Mesenteric fat pad (tissue), 1 donor: Measurements from ENCODE around the gene SMIM1. TPM values are rescaled to one million over a fixed set of nuclear protein-coding genes. Genes with fewer than 3 reads are reported as not detected.
"Not testable (repeated sequence)": the region's sequence is repeated elsewhere in the genome, so short reads cannot be mapped to it uniquely, and the experiment has no call there.

ENCODE experiments used
- DNase-seq: peaks from one replicate; pipeline ENCODE4 v3.0.0-alpha.2; 2020; ENCODE audit warnings: low spot score
- total RNA-seq: library from RNA; stranded (reverse); fragmentation: NEBNext Ultra II Directional; extraction: Animal tissue kit (Norgen Biotek cat#: 25700); gene quantifications from one replicate; pipeline ENCODE4 v1.2.1, GENCODE V29; 2021
- donor health status: DM: yes; HTN: yes; CAD: no.

SMIM1 gene
- total RNA-seq, 1 donor from 2014 or later: 3.7 TPM

- no peak for DNase-seq
Measured at GRCh38 chr1:3789421-3790300, 17.1 kb downstream of the SMIM1 start.

DNA sequence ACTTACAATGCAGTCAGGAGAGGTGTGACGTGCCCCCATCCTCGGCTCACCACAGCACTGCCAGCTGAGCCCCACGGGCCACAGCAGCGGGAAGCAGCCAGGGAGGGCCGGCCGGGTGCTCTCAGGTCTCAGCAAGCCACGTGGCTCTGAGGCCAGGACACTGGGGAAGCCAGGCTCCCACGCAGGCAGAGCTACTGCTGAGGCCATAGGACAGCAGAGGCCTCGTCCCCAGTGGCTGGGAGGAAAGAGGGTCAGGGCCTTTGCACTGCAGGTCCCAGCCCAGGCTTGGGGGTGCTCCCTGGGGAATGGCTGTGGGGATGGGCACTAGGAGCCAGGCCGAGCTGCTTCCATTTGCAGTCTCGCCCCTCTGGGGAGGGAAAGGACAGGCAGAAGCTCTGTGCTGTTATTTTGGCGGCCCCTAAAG is 18.0 kb downstream of the SMIM1 start:
- DNase-seq: no peak

DNA sequence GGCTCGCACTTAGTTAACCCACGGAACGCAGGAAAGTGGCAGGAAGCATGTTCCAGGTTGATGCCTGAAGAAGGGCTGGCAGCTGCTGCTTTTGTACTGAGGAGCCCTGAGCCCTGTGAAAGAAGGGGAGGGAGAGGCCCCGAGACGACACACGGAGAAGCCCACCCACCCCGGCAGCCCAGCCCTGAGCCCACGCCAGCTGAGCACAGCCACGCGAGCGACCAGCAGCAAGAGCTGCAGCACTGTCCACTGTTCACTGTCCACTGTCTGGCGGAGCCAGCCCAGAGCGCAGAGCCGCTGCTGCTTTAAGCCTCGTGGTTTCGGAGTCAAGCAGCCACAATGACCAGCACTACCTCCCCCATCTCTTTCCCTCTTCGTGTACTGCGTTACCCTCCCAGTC is 18.4 kb downstream of the SMIM1 start:
- DNase-seq: no peak

- no peak for DNase-seq
Measured at GRCh38 chr1:3795453-3796214, 23.1 kb downstream of the SMIM1 start.

GRCh38 chr1:3796215-3797061 is 23.9 kb downstream of the SMIM1 start, which contains the start of gene LRRC47:
TSS of gene LRRC47 (minus strand) at chr1:3796498. CDS start at chr1:3796476, 22 bp downstream.
- DNase-seq: peak; percentile 99

DNA sequence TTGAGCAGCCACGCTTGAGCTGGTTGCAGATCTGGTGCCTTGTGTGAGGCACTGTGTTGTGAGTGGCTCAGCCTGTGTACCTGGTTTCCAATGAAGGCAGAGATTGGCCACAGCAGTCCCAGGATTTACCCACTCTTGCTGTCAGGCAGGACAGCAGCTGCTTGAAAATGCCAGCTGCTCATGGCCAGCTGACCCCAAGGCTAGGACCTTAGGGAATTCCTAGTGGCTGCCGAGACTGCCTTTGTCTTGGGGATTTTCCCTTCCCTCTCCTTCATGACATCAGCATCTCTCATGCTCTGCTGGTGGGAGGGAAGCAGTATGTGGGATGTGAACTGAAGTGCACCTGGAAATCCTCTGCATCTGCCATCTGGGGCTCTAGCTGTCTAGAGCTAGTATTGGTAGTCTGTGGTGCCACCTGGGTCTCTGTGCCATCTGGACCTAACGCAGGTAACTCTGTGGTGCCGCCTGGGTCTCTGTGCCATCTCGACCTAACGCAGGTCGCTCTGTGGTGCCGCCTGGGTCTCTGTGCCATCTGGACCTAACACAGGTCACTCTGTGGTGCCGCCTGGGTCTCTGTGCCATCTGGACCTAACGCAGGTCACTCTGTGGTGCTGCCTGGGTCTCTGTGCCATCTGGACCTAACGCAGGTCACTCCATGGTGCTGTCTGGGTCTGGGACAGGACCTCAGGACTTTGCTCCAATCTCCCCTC is 27.6 kb downstream of the SMIM1 start:
- DNase-seq: no peak

GRCh38 chr1:3800795-3801194 is 28.2 kb downstream of the SMIM1 start:
- DNase-seq: not testable (repeated sequence)

GRCh38 chr1:3803905-3804626 is 31.5 kb downstream of the SMIM1 start:
- no peak for DNase-seq

DNA sequence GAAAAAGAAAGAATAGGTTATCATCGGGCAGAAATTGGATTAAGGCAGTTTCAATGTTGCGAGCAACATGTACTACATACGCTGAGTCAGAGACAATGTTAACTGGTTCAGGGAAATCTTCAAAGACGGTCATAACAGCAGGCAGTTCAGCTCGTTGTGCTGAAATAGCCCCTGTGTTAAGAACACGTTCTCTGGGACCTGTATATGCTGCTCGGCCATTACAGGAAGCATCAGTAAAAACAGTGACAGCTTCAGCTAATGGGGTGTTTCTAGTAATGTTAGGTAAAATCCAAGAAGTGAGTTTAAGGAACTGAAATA is 32.0 kb downstream of the SMIM1 start:
- not testable (repeated sequence) for DNase-seq

GRCh38 chr1:3805038-3805437 is 32.5 kb downstream of the SMIM1 start:
- DNase-seq: no peak

DNA sequence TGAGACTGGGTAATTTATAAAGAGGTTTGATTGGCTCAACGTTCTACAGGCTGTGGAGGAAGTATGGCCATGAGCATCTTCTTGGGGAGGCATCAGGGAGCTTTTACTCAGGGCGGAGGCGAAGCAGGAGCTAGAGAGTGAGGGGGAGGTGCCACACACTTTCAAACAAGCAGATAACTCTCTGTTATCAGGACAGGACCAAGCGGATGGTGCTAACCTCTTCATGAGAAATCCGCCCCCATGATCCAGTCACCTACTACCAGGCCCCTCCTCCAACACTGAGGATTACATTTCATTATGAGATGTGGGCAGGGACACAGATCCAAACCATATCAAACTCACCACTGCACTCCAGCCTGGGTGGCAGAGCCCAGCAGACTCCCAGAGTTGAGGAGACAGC is 35.2 kb downstream of the SMIM1 start:
- no peak for DNase-seq

DNA sequence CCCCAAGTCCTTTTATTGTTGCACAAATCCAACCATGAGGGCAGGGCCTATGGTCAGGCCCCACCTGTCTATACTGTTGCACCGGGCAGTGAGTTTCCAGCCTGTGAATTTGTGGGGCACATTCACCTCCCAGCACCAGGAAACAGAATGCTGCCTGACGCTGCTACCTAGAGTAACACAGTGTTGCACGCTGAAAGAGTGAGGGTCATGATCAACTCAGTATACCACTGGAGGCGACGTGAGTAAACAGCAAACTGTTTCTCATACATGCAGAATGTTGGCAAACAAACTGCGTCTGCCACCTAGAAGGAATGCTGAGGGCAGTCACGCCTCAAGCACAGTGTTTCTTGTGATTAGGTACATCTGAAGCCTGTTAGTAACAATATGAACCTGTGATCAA is 37.1 kb downstream of the SMIM1 start:
- DNase-seq: no peak

DNA sequence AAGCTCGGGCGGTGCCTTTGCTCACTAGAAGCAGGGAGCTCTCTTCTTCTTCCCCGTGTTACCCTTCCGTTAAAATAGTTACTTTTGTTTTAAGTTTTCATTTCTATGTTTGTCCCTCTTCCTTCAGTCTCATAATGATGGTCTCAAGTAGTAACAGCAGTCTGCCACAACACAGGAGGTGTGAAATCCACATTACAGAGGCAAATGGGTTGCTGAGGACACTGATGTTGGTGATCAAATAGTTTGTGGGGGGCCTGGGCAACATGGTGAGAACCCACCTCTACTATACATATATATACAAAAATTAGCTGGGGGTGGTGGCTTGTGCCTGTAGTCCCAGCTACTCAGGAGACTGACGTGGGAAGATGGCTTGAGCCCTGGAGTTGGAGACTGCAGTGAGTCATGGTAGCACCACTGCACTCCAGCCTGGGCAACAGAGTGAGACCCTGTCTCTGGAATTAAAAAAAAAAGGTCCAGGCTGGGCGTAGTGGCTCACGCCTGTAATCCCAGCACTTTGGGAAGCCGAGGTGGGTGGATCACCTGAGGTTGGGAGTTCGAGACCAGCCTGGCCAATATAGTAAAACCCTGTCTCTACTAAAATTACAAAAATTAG is 37.7 kb downstream of the SMIM1 start:
- DNase-seq: not testable (repeated sequence)

DNA sequence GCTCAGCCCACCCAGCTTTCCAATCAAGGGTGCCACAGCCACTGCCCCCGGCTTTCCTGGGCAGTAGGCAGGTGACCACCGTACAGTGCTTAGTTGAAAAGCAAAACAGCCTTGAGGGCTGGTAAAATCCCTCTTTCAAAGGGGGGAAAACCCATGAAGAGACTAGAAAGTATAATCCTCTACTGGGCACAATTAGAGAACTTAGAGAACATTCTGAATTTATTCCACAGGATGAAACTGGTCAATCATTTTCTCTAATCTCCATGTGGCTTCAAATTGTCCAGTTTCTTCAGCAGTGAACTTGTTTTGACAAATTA is 39.0 kb downstream of the SMIM1 start:
- no peak for DNase-seq

- no peak for DNase-seq
Measured at GRCh38 chr1:3814065-3814464, 41.5 kb downstream of the SMIM1 start.

DNA sequence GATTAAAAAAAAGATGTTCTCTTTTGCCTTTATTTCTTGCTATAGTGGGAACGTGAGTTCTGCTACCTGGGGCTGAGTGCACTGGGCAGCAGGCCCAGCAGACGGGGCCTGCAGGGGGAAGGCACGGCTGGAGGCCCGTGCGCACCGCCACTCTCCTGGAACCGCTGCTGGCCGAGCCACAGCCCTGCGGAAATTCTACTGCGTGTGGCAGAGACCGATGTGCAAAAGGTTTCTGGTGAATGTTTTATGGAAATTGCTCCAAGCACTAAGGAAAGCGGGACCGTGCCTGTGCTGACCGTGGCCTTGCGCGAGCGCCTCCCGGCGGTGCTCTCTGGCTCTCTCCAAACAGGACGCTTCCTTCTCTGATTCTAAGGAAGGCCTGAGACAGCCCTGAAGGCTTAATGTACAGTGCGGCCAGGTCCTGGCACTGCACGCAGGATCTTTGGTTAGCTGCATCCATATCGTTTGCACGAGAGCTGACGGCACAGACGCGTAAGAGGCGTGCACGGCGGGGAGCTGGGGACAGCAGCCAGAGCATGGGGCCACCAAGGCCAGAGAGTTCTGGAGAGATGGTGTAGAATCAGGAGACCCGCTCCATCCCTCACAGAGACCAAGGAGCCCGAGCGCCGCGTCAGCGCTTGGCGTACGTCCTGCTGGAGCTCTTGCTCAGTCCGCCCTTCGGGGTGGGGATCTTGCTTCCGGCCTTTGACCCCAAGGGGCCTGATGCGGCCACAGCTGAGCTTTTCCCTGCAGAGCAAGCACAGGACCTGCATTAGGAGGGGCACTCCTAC is 42.4 kb downstream of the SMIM1 start:
- DNase-seq: no peak

GRCh38 chr1:3816331-3817137 is 44.0 kb downstream of the SMIM1 start:
- no peak for DNase-seq

DNA sequence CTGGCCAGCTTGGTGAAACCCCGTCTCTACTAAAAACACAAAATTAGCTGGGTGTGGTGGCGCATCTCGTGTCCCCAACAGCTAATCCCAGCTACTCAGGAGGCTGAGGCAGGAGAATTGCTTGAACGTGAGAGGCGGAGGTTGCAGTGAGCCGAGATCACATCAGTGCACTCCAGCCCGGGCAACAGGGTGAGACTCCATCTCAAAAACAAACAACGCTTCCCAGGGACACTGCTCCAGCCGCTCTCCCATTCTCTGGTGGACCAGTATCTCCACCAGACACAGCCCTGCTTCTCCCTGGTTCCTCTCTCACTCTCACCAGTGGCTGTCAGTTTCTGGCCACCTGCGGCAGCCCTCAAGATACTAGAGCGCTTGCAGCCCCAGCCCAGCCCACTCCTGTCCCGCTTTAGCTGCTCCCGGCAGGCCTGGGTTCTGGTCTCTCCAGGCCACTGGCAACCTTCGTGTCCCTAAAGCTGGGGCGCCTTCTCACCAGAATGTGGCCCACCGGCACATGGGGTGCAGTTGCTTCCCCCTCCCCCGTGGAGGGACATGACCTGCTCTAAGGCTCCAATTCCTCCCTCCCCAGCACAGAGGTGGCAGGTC is 44.7 kb downstream of the SMIM1 start:
- DNase-seq: no peak
